GM12878 (cell line): Measurements from ENCODE around the gene OTULIN. TPM values are rescaled to one million over a fixed set of nuclear protein-coding genes. Genes with fewer than 3 reads are reported as not detected.

Experiments
- ATAC-seq: fragments of 200-7000 bp; cut with Tn5 transposase; 3 replicates; pipeline ENCODE4 v1.9.1; 2020; ENCODE audit warnings: mild to moderate bottlenecking, moderate library complexity
- BruUV-seq: library from RNA; stranded (reverse); fragments of 400-500 nt; replicated peaks from 2 replicates; lab custom pipeline; 2021; lab: Mats Ljungman, UMichigan
- CTCF ChIA-PET: fragments of 300-600 bp; sonication (Branson Sonifier 250); formaldehyde crosslinking; extraction: SDS; loops from one replicate; lab custom pipeline; 2021; ENCODE audit warnings: inconsistent platforms; lab: Yijun Ruan, JAX
- POLR2A ChIA-PET: fragments of 350-600 bp; formaldehyde crosslinking; extraction: SDS; loops from one replicate; lab custom pipeline; 2021; ENCODE audit warnings: inconsistent platforms; lab: Charles Lee
- RAD21 ChIA-PET: fragments of 300-600 bp; sonication (Branson Sonifier 250); formaldehyde crosslinking; loops from one replicate; lab custom pipeline; 2023; ENCODE audit warnings: antibody characterized with exemption; ENCODE audit not compliant: unreplicated experiment; lab: Charles Lee
- SMC1A ChIA-PET: fragments of 300-600 bp; sonication (Branson Sonifier 250); formaldehyde crosslinking; loops from one replicate; lab custom pipeline; 2023; ENCODE audit not compliant: unreplicated experiment, uncharacterized antibody; lab: Charles Lee
- DNase-seq: peaks from one replicate; pipeline ENCODE4 v3.0.0-alpha.2; 2011; ENCODE audit warnings: low read depth, low spot score
- FAIRE-seq: peaks from 3 replicates; lab custom pipeline; 2011; peaks lifted over from hg19 to GRCh38; lab: Jason Lieb, UNC
- H2AFZ ChIP-seq: 2 replicates; pipeline ENCODE4 v1.6.0; 2011; ENCODE audit warnings: low read depth, low read length, control low read depth; ENCODE audit not compliant: control insufficient read depth
- H3K27ac ChIP-seq: 2 replicates; pipeline ENCODE4 v1.5.1; 2011; ENCODE audit warnings: control low read depth; ENCODE audit not compliant: control insufficient read depth, insufficient read depth
- H3K27me3 ChIP-seq, 2 experiments: replicated peaks in 1 of 2; 2 replicates each; pipeline versions ENCODE4 v1.6.0 to v1.6.1; 2011; ENCODE audit warnings: low read length in 1 of 2; ENCODE audit not compliant: control insufficient read depth in 2 of 2, insufficient read depth in 2 of 2
- H3K36me3 ChIP-seq, 2 experiments: 2 replicates each; pipeline ENCODE4 v1.5.1; 2011; ENCODE audit warnings: low read length in 1 of 2; ENCODE audit not compliant: control insufficient read depth in 2 of 2, insufficient read depth in 2 of 2
- H3K4me1 ChIP-seq: 2 replicates; pipeline ENCODE4 v1.6.1; 2011; ENCODE audit warnings: mild to moderate bottlenecking, low read length, moderate library complexity, mixed read lengths; ENCODE audit not compliant: control insufficient read depth, insufficient read depth
- H3K4me2 ChIP-seq: 2 replicates; pipeline ENCODE4 v1.6.0; 2011; ENCODE audit warnings: control low read depth; ENCODE audit not compliant: control insufficient read depth, insufficient read depth
- H3K4me3 ChIP-seq: fragments of 200-600 bp; sonication (generic); 2 replicates; pipeline ENCODE4 v1.5.1; 2016
- H3K79me2 ChIP-seq: 2 replicates; pipeline ENCODE4 v1.6.0; 2011; ENCODE audit warnings: low read length; ENCODE audit not compliant: control insufficient read depth, insufficient read depth
- H3K9ac ChIP-seq: 2 replicates; pipeline ENCODE4 v1.8.0; 2011; ENCODE audit warnings: low read length, control low read depth, mixed read lengths; ENCODE audit not compliant: control insufficient read depth, insufficient read depth
- H3K9me3 ChIP-seq: replicated peaks from 3 replicates; pipeline ENCODE4 v1.5.1; 2011; ENCODE audit warnings: mild to moderate bottlenecking, low read length; ENCODE audit not compliant: control insufficient read depth, insufficient read depth
- H4K20me1 ChIP-seq: 2 replicates; pipeline ENCODE4 v1.6.0; 2011; ENCODE audit not compliant: control insufficient read depth, insufficient read depth
- ETV6 ChIP-seq, 2 experiments: fragments of 450-650 bp in 1 of 2; IDR thresholded peaks in 1 of 2; conservative IDR thresholded peaks in 1 of 2; 2 replicates each; pipeline ENCODE4 v1.6.1; 2014; ENCODE audit warnings: antibody characterized with exemption in 1 of 2, borderline replicate concordance in 1 of 2, low read depth in 1 of 2, mild to moderate bottlenecking in 1 of 2, moderate library complexity in 1 of 2
- MEF2A ChIP-seq: IDR thresholded peaks from 2 replicates; pipeline ENCODE4 v1.6.1; 2011; ENCODE audit warnings: low read depth, mild to moderate bottlenecking, low read length, moderate library complexity; ENCODE audit not compliant: insufficient read depth
- POLR2AphosphoS2 ChIP-seq: IDR thresholded peaks from 2 replicates; pipeline ENCODE4 v1.6.1; 2011; ENCODE audit warnings: low read depth, mild to moderate bottlenecking, low read length, improper control_type of control experiment, moderate library complexity
- in situ Hi-C: fragments of 300-500 bp; cut with MboI; formaldehyde crosslinking; loops from 9 replicates; pipeline ENCODE4 v1.14.3; 2018; ENCODE audit warnings: mixed read lengths
- intact Hi-C: fragments of 100-400 bp; cut with micrococcal nuclease; formaldehyde crosslinking; loops from one replicate; pipeline ENCODE4 v1.14.2; 2022; ENCODE audit not compliant: unreplicated experiment
- polyA plus RNA-seq, 11 experiments: library from polyadenylated mRNA; depleted of rRNA in 4 of 11; unstranded in 6 of 11; stranded (reverse) in 5 of 11; fragments of >200 nt; fragmentation: Nextera tagmentation in 4 of 11; fragmentation: Illumina TruSeq in 1 of 11; extraction: Ambion mirVana in 4 of 11; extraction: Trizol in 1 of 11; gene quantifications; 1 replicate in 1 of 11; 2 replicates in 10 of 11; pipeline versions ENCODE4 v1.2.1 to v1.2.3, GENCODE V29; 2011 to 2016; ENCODE audit warnings: inconsistent platforms in 2 of 11, missing spikeins in 2 of 11, low read depth in 1 of 11
- total RNA-seq, 4 experiments: library from RNA; depleted of rRNA in 3 of 4; stranded (reverse); fragments of >200 nt in 3 of 4; fragmentation: Illumina TruSeq in 1 of 4; extraction: Trizol in 1 of 4; gene quantifications; 2 replicates each; pipeline versions ENCODE4 v1.2.1 to v1.2.3, GENCODE V29; 2013 to 2021
- TF ChIP-seq, protein P1 (sequence below): fragments of 450-650 bp; IDR thresholded peaks from 2 replicates; pipeline ENCODE4 v1.6.1; 2017; ENCODE audit warnings: borderline replicate concordance
- TF ChIP-seq, protein P2 (sequence below): fragments of 450-650 bp; IDR thresholded peaks from 2 replicates; pipeline ENCODE4 v1.6.1; 2016; ENCODE audit warnings: mild to moderate bottlenecking
- TF ChIP-seq, protein P3 (sequence below): fragments of 450-650 bp; conservative IDR thresholded peaks from 2 replicates; pipeline ENCODE4 v1.6.1; 2017; ENCODE audit warnings: mild to moderate bottlenecking, moderate library complexity

Gene OTULIN
- total and polyA plus RNA-seq, 10 of the 15 experiments (the other 5 are each of a cell fraction or from before 2014, with no cell fraction given): 6.6 to 70.5 (median 28.7) TPM

- TF ChIP-seq MEF2A (no peak), POLR2AphosphoS2 (no peak)
- TF ChIP-seq, protein P1, sequence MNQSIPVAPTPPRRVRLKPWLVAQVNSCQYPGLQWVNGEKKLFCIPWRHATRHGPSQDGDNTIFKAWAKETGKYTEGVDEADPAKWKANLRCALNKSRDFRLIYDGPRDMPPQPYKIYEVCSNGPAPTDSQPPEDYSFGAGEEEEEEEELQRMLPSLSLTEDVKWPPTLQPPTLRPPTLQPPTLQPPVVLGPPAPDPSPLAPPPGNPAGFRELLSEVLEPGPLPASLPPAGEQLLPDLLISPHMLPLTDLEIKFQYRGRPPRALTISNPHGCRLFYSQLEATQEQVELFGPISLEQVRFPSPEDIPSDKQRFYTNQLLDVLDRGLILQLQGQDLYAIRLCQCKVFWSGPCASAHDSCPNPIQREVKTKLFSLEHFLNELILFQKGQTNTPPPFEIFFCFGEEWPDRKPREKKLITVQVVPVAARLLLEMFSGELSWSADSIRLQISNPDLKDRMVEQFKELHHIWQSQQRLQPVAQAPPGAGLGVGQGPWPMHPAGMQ: no peak
- TF ChIP-seq, protein P2, sequence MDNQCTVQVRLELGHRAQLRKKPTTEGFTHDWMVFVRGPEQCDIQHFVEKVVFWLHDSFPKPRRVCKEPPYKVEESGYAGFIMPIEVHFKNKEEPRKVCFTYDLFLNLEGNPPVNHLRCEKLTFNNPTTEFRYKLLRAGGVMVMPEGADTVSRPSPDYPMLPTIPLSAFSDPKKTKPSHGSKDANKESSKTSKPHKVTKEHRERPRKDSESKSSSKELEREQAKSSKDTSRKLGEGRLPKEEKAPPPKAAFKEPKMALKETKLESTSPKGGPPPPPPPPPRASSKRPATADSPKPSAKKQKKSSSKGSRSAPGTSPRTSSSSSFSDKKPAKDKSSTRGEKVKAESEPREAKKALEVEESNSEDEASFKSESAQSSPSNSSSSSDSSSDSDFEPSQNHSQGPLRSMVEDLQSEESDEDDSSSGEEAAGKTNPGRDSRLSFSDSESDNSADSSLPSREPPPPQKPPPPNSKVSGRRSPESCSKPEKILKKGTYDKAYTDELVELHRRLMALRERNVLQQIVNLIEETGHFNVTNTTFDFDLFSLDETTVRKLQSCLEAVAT: no peak
Measured at GRCh38 chr5:14617441-14617840, 47.1 kb upstream of the OTULIN start (continued).

- H3K4me1 ChIP-seq: no peaks in the 10 kb centered on the region
- no peaks in the 10 kb centered on the region for H3K79me2 ChIP-seq
- in situ Hi-C loops (no loop called here), intact Hi-C loops (no loop called here)
- ChIA-PET POLR2A (no interaction called here), SMC1A (no interaction called here), RAD21 (no interaction called here), CTCF (no interaction called here)
- H3K4me2 ChIP-seq: no peak overlapping the region
- no peak overlapping the region for H3K27ac ChIP-seq
- H3K9me3 ChIP-seq: no peaks in the 10 kb centered on the region
- DNase-seq (no peak), ATAC-seq (no peak), FAIRE-seq (no peak)
- no peaks in the 10 kb centered on the region for H3K27me3 ChIP-seq
- no peak overlapping the region for H3K9ac ChIP-seq
- no TSS peak for BruUV-seq
- no peak overlapping the region for H2AFZ ChIP-seq
- no peaks in the 10 kb centered on the region for H3K36me3 ChIP-seq
- H3K4me3 ChIP-seq: no peak overlapping the region
- H4K20me1 ChIP-seq: no peaks in the 10 kb centered on the region
- no peak for TF ChIP-seq ETV6 (conservative IDR thresholded peaks at IDR 0.05 in 1 of 2, IDR thresholded peaks at IDR 0.05 in 1 of 2; ENCODE audit: borderline replicate concordance in 1 of 2, low read depth in 1 of 2)
- TF ChIP-seq, protein P3, sequence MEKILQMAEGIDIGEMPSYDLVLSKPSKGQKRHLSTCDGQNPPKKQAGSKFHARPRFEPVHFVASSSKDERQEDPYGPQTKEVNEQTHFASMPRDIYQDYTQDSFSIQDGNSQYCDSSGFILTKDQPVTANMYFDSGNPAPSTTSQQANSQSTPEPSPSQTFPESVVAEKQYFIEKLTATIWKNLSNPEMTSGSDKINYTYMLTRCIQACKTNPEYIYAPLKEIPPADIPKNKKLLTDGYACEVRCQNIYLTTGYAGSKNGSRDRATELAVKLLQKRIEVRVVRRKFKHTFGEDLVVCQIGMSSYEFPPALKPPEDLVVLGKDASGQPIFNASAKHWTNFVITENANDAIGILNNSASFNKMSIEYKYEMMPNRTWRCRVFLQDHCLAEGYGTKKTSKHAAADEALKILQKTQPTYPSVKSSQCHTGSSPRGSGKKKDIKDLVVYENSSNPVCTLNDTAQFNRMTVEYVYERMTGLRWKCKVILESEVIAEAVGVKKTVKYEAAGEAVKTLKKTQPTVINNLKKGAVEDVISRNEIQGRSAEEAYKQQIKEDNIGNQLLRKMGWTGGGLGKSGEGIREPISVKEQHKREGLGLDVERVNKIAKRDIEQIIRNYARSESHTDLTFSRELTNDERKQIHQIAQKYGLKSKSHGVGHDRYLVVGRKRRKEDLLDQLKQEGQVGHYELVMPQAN: no peak
Measured at GRCh38 chr5:14627270-14627669, 37.2 kb upstream of the OTULIN start.
